NCI-H1105 (cell line): Measurements from ENCODE around the gene FUNDC1.
"Not testable (repeated sequence)": the region's sequence is repeated elsewhere in the genome, so short reads cannot be mapped to it uniquely, and the experiment has no call there.

Experiments used
- DNase-seq: peaks from one replicate; lab custom pipeline; 2025; lab: John Stamatoyannopoulos, UW

Gene FUNDC1

GRCh38 chrX:44542567-44543325, at the start of gene FUNDC1:
TSS of gene FUNDC1 (minus strand) at chrX:44542859. CDS start at chrX:44542832, 27 bp downstream.
- peak; percentile 88 for DNase-seq

GRCh38 chrX:44585866-44586265, 43.2 kb upstream of the FUNDC1 start:
- no peak for DNase-seq

GRCh38 chrX:44580466-44580865, 37.8 kb upstream of the FUNDC1 start:
- no peak for DNase-seq

- no peak for DNase-seq
Observed at GRCh38 chrX:44572340-44572938, 29.8 kb upstream of the FUNDC1 start.

GRCh38 chrX:44570522-44570921, 27.9 kb upstream of the FUNDC1 start:
- DNase-seq: no peak

- DNase-seq: no peak
Observed at GRCh38 chrX:44569122-44569521, 26.5 kb upstream of the FUNDC1 start.

GRCh38 chrX:44568196-44568595, 25.5 kb upstream of the FUNDC1 start:
- no peak for DNase-seq

- DNase-seq: not testable (repeated sequence)
Observed at GRCh38 chrX:44561896-44562295, 19.2 kb upstream of the FUNDC1 start.

GRCh38 chrX:44550563-44550962, 7.9 kb upstream of the FUNDC1 start:
- no peak for DNase-seq

GRCh38 chrX:44545454-44545853, 2.8 kb upstream of the FUNDC1 start:
- DNase-seq: not testable (repeated sequence)

GRCh38 chrX:44544036-44544435, 1.4 kb upstream of the FUNDC1 start:
- DNase-seq: no peak

- no peak for DNase-seq
Observed at GRCh38 chrX:44536198-44536597, 6.5 kb downstream of the FUNDC1 start.

- no peak for DNase-seq
Observed at GRCh38 chrX:44529310-44529709, 13.3 kb downstream of the FUNDC1 start.

- DNase-seq: no peak
Observed at GRCh38 chrX:44514272-44514671, 28.4 kb downstream of the FUNDC1 start.

GRCh38 chrX:44507292-44507691, 35.4 kb downstream of the FUNDC1 start:
- DNase-seq: no peak

- no peak for DNase-seq
Observed at GRCh38 chrX:44506678-44507077, 36.0 kb downstream of the FUNDC1 start.

- no peak for DNase-seq
Observed at GRCh38 chrX:44503560-44503959, 39.1 kb downstream of the FUNDC1 start.

GRCh38 chrX:44495091-44495490, 47.6 kb downstream of the FUNDC1 start:
- no peak for DNase-seq

- DNase-seq: no peak
Observed at GRCh38 chrX:44494357-44494756, 48.3 kb downstream of the FUNDC1 start.

- DNase-seq: no peak
Observed at GRCh38 chrX:44489515-44489914, 53.1 kb downstream of the FUNDC1 start.

GRCh38 chrX:44484607-44485146, 58.0 kb downstream of the FUNDC1 start:
- no peak for DNase-seq

GRCh38 chrX:44483965-44484606, 58.6 kb downstream of the FUNDC1 start:
- DNase-seq: no peak

- DNase-seq: no peak
Observed at GRCh38 chrX:44482575-44482974, 60.1 kb downstream of the FUNDC1 start.
